ENCODE data around the gene WDR5.

GRCh38 chr9:134198791-134199190 lies 62.9 kb downstream of the WDR5 start:
- TF ChIP-seq, protein P1, sequence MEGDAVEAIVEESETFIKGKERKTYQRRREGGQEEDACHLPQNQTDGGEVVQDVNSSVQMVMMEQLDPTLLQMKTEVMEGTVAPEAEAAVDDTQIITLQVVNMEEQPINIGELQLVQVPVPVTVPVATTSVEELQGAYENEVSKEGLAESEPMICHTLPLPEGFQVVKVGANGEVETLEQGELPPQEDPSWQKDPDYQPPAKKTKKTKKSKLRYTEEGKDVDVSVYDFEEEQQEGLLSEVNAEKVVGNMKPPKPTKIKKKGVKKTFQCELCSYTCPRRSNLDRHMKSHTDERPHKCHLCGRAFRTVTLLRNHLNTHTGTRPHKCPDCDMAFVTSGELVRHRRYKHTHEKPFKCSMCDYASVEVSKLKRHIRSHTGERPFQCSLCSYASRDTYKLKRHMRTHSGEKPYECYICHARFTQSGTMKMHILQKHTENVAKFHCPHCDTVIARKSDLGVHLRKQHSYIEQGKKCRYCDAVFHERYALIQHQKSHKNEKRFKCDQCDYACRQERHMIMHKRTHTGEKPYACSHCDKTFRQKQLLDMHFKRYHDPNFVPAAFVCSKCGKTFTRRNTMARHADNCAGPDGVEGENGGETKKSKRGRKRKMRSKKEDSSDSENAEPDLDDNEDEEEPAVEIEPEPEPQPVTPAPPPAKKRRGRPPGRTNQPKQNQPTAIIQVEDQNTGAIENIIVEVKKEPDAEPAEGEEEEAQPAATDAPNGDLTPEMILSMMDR (conservative IDR thresholded peaks at IDR 0.05 in 1 of 2, IDR thresholded peaks at IDR 0.05 in 1 of 2; ENCODE audit: extremely low read depth in 1 of 2, insufficient read depth in 1 of 2, low read depth in 1 of 2, low read length in 2 of 2), result no peak
- no peak for TF ChIP-seq EZH2 (IDR thresholded peaks at IDR 0.05; ENCODE audit: borderline replicate concordance, low read length)

Data from mammary epithelial cell (primary cell).